K562 (cell line): ENCODE data around the gene PXN.

Experiments used
- FIP1L1 ChIP-seq: fragments of 200-400 bp; formaldehyde crosslinking; IDR thresholded peaks from 2 replicates; pipeline ENCODE4 v1.6.1; 2018; ENCODE audit warnings: mild to moderate bottlenecking, low read depth, low read length; ENCODE audit not compliant: poor library complexity, severe bottlenecking
- GABPA ChIP-seq: fragments of 200-800 bp; sonication (Bioruptor generic); conservative IDR thresholded peaks from 2 replicates; pipeline ENCODE4 v1.6.1; 2016; ENCODE audit warnings: low read depth, missing genetic modification characterization, missing compliant biosample characterization
- HCFC1 ChIP-seq: IDR thresholded peaks from 2 replicates; pipeline ENCODE4 v1.6.1; 2012; ENCODE audit warnings: low read depth, low read length, improper control_type of control experiment
- HDGF ChIP-seq: fragments of 450-650 bp; IDR thresholded peaks from 2 replicates; pipeline ENCODE4 v1.6.1; 2016
- HIVEP1 ChIP-seq: fragments of 250-450 bp; sonication (Bioruptor Pico); IDR thresholded peaks from 2 replicates; pipeline ENCODE4 v1.4.0; 2020; ENCODE audit warnings: mild to moderate bottlenecking
- IRF2 ChIP-seq: sonication (generic); formaldehyde crosslinking; IDR thresholded peaks from 2 replicates; pipeline ENCODE4 v1.8.1; 2022; ENCODE audit warnings: mild to moderate bottlenecking, missing genetic modification reagents
- NRF1 ChIP-seq, 2 experiments: fragments of 450-650 bp; IDR thresholded peaks in 1 of 2; conservative IDR thresholded peaks in 1 of 2; 2 replicates each; pipeline ENCODE4 v1.6.1; 2014; ENCODE audit warnings: mild to moderate bottlenecking in 2 of 2
- NUFIP1 ChIP-seq: fragments of 450-650 bp; IDR thresholded peaks from 2 replicates; pipeline ENCODE4 v1.6.1; 2018; ENCODE audit not compliant: partially characterized antibody
- RBFOX2 ChIP-seq: fragments of 200-400 bp; formaldehyde crosslinking; IDR thresholded peaks from 2 replicates; pipeline ENCODE4 v1.6.1; 2017; ENCODE audit warnings: low read depth, mild to moderate bottlenecking, low read length, moderate library complexity
- SNAPC5 ChIP-seq: fragments of 250-450 bp; sonication (Bioruptor Pico); IDR thresholded peaks from 2 replicates; pipeline ENCODE4 v1.8.0; 2021; ENCODE audit warnings: moderate library complexity, mild to moderate bottlenecking, inconsistent platforms
- TCF7 ChIP-seq: sonication (generic); IDR thresholded peaks from 2 replicates; pipeline ENCODE4 v1.6.1; 2016; ENCODE audit warnings: antibody characterized with exemption, borderline replicate concordance
- ZC3H8 ChIP-seq: fragments of 450-650 bp; IDR thresholded peaks from 2 replicates; pipeline ENCODE4 v1.6.1; 2017
- TF ChIP-seq, protein P1 (sequence below), 3 experiments: IDR thresholded peaks in 2 of 3; conservative IDR thresholded peaks in 1 of 3; 2 replicates each; pipeline ENCODE4 v1.5.1; 2011 to 2012; ENCODE audit warnings: low read length in 3 of 3, mild to moderate bottlenecking in 3 of 3, control low read depth in 2 of 3, improper control_type of control experiment in 1 of 3, inconsistent platforms in 1 of 3, low read depth in 1 of 3, mixed read lengths in 1 of 3, moderate library complexity in 1 of 3; ENCODE audit not compliant: insufficient read depth in 2 of 3

GRCh38 chr12:120162763-120163162 is 102.8 kb downstream of the PXN start:
- TF ChIP-seq NUFIP1 (no peak), HDGF (no peak), HIVEP1 (no peak), IRF2 (CRISPR knock-in tag) (no peak), SNAPC5 (CRISPR knock-in tag) (no peak), HCFC1 (no peak), FIP1L1 (no peak), GABPA (tag) (no peak), NRF1 (conservative IDR thresholded peaks at IDR 0.05 in 1 of 2, IDR thresholded peaks at IDR 0.05 in 1 of 2) (no peak), RBFOX2 (no peak), TCF7 (no peak), ZC3H8 (no peak)
- TF ChIP-seq, protein P1, sequence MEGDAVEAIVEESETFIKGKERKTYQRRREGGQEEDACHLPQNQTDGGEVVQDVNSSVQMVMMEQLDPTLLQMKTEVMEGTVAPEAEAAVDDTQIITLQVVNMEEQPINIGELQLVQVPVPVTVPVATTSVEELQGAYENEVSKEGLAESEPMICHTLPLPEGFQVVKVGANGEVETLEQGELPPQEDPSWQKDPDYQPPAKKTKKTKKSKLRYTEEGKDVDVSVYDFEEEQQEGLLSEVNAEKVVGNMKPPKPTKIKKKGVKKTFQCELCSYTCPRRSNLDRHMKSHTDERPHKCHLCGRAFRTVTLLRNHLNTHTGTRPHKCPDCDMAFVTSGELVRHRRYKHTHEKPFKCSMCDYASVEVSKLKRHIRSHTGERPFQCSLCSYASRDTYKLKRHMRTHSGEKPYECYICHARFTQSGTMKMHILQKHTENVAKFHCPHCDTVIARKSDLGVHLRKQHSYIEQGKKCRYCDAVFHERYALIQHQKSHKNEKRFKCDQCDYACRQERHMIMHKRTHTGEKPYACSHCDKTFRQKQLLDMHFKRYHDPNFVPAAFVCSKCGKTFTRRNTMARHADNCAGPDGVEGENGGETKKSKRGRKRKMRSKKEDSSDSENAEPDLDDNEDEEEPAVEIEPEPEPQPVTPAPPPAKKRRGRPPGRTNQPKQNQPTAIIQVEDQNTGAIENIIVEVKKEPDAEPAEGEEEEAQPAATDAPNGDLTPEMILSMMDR (IDR thresholded peaks at IDR 0.05 in 2 of 3, conservative IDR thresholded peaks at IDR 0.05 in 1 of 3; ENCODE audit: insufficient read depth in 2 of 3, low read depth in 1 of 3, low read length in 3 of 3) = no peak
